ENCODE data around the gene NR1H4.

GRCh38 chr12:100498141-100498540 lies 24.5 kb downstream of the NR1H4 start:
- TF ChIP-seq CTCF (IDR thresholded peaks at IDR 0.05) (no peak), POLR2A (IDR thresholded peaks at IDR 0.05) (no peak), POLR2AphosphoS5 (IDR thresholded peaks at IDR 0.05) (no peak)

Data from prostate gland (tissue), 2 donors.